Measurements from ENCODE around the gene ORM1.
"Not testable (repeated sequence)": the region's sequence is repeated elsewhere in the genome, so short reads cannot be mapped to it uniquely, and the experiment has no call there.

Gene ORM1

DNA sequence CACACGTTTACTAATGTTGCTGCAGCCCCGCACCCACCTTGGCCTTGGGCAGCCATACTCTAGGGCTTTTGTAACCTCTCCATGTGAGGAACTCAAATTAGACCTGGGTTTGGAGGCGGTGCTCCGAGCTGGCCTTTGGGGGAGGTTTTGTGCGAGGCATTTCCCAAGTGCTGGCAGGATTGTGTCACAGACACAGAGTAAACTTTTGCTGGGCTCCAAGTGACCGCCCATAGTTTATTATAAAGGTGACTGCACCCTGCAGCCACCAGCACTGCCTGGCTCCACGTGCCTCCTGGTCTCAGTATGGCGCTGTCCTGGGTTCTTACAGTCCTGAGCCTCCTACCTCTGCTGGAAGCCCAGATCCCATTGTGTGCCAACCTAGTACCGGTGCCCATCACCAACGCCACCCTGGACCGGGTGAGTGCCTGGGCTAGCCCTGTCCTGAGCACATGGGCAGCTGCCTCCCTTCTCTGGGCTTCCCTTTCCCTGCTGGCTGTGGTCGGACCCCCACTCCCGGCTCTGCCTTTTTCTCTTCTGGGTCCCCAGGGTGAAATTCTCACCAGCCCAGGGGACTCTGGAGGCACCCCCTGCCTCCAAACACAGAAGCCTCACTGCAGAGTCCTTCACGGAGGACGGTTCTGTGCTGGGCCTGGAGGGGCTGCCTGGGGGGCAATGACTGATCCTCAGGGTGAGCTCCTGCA, at the start of gene ORM1:
Gene ORM1, plus strand, starts transcription at position 268 of the 701 bp plus-strand sequence. Its CDS starts 36 bp downstream, at position 304.
- DNase-seq: not testable (repeated sequence)

DNA sequence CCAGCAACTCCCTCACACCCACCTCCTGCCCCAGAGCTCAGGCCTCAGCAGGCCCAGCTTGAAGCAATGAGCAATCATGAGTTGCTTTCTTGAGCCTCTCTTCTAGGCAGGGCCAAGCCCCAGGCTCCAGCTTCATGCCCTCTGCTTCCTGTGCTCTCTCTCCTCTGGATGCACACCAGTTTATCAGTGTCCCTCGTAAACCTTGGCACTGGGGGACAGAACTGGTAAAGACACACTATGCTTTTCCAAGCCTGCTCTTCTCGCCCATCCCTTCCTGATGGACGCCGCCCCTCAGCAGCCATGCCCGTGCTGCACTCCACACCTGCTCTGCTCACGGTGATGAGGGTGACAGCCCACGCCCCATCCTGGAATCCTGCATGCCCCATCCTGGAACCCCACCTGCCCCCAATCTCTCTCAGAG, 49.4 kb upstream of the ORM1 start:
- no peak for DNase-seq

DNA sequence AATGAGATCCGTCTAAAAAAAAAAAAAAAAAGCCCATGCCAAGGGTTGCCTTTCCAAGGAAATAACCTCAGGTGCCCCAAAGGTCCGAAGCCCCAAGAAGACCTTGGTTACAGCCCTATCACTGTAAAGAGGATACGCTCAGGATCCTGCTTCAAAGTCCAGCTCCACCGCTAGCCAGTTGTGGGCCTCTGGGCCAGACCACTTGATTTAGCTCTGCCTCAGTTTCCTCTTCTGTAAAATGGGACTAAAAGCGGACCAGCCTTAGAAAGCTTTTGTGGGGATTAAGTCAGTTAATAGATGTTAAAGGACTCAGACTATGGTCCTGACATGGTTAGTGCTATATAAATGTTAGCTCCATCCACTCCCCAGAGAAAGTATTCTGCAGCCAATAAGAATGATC, 48.7 kb upstream of the ORM1 start:
- DNase-seq: no peak

DNA sequence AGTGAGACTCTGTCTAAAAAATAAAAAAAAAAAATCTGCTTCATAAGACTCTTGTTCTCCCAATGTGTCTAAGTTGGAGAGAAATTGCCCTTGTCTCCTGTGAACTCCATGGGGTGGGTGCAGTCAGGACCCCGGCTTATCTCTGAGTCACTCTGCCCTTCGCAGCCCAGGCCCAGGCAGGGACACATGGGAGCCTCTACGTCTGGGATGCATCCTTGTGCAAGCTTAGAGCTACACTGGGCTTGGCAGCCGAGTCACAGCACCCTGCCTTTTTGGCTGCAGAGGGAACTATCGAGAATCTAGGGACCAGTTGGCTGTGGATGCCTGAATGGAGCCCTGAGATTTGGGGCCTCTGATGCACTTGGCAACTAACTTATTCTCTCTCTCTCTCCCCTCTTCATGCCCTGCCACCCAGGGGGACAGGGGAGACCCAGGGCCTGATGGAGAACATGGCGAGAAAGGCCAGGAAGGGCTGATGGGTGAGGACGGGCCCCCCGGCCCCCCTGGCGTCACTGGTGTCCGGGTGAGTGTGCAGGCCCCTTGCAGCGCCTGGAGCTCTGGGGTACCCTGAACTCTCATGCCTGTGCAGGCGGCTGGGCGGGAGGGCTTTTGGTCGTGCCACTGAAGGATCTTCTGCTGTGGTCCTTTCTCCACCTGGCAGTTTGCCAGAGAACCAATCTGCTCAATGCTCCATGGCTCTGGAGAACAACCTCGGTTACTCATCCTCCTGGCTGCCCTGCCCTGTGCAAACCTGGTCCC, 47.5 kb upstream of the ORM1 start:
- no peak for DNase-seq

DNA sequence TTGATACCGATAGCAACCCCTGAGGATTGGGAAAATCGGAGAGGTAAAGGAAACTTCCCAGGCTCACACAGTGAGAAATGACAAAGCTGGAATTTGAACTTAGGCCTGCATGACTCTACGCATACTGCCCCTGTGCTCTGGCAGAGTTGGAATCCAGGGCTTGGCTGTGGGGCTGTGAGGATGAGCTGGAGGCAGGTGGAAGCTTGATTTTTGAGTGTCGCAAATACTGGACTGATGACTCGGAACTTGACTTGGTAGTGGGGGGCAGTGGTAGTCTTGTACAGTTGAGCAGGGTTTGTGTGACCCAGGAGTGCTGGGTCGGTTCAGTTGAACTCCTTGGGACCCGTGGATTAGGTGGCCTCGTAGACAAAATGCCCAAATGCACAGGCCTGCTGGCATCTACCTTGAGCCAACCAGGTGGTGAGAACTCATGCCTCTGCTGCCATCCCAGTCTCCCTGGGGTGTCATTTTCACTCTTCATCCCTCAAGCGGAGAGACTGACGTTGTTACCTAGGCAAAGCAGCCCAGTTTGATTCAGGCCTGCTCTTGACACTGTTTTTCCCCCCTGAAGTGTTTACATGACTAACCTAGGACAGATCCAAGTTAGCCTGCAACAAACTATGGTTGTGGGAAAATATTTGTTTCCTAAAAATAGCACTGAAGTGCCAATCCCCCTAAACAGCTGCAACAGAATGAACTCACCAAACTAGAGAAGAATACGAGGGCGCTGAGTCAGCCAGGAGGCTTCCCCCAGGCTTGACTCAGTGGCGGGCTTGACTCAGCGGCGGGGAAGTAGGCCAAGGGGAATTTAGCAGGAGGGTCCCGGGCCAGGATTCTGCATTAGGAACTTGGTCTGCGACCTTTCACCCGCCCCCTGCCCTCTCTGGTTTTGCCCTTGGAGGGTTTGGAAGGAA, 45.7 kb upstream of the ORM1 start:
- DNase-seq: no peak

DNA sequence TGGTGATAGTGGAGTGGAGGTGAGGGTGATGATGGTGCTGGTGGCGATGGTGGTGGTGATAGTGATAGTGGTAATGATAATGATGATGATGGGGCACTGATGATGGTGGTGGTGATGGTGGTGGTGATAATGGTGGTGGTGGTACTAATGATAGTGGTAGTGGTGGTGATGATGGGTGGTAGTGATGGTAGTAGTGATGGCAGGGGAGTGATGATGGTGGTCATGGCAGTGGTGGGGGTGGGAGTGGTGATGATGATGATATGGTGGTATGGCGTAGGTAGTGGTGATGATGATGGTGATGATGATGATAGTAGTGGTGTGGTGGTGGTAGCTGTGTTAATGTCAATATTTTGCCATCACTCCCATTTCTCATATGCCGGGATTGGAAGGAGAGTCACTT, 44.5 kb upstream of the ORM1 start:
- no peak for DNase-seq

DNA sequence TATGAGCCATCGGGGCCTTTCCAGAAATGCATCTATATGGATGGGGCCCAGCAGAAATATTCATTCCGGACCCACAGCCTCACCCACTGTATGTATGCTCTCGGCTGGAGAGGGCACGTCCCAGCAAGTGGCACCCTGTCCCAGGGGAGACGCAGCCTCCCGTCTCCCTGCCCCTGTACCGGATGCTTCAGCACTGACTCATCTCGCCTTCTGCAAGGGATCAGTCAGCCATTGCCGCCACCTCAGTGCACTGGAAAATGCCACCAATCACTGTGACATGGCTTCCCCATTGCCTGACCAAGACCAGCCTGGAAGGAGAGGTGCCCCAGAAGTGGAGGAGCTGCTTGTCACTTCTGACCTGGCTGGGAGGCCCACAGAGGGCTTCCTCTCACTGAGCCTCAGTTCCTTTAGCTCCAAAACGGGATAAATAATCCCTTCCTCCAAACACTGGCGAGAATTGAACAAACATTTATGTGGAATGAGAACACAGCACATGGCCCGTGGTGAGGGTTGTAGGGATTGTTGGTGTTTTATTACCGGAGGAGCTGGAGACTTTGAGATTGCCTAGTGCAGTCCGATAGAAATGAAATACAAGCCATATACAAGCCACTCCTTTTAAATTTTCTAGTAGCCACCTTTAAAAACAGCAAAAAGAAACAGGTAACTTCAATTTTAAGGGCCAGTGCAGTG, 43.9 kb upstream of the ORM1 start:
- no peak for DNase-seq

DNA sequence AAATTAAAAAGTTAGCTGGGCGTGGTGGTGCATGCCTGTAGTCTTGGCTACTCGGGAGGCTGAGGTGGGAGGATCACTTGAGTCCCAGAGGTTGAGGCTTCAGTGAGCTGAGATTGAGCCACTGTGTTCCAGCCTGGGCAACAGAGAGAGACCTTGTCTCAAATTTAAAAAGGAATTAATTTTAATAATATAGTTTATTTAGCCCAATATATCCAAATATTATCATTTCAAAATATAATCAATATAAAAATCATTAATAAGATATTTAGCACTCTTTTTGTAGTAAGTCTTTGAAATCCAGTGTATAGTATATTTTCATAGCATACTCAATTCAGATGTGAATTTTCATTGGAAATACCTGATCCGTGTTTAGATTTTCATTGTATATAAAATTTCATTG, 43.2 kb upstream of the ORM1 start:
- no peak for DNase-seq

DNA sequence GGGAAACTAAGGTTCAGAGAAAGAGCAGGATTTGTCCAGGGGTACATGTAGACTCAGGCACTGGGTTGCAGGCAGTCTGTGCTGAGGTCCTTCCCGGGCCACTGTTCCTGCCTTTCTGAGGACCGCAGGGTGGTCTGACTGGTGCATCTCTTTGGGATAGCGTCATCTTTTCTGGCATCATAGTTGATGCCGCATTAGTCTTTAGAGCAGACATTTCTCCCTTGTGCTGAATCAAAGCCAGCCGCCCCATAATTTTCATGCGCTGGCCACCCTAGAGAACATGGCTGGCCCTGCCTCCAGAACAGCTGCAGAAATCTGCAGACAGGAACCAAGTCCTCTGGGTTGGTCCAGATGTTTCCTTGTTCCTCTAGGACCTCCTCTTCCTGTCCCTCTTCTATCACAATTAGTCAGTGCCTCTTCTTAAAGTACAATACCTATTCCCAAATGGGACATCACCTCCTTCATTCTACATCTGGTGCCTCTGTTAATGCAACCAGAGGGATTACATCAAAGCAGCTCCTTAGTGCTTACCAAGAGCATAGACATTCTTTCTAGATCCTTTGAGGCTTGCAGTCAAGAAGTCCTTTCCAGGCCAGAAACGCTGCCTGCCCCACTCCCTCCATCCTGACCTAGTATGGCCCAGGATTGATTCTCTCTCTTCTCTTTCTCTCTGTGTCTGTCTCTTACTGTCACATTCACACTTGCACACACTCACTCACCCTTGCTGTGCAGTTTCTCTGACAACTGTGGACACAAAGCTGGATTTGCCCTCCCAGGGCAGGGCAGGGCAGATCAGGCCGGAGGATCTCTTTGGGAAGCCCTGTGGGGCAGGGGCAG, 42.0 kb upstream of the ORM1 start:
- DNase-seq: no peak

DNA sequence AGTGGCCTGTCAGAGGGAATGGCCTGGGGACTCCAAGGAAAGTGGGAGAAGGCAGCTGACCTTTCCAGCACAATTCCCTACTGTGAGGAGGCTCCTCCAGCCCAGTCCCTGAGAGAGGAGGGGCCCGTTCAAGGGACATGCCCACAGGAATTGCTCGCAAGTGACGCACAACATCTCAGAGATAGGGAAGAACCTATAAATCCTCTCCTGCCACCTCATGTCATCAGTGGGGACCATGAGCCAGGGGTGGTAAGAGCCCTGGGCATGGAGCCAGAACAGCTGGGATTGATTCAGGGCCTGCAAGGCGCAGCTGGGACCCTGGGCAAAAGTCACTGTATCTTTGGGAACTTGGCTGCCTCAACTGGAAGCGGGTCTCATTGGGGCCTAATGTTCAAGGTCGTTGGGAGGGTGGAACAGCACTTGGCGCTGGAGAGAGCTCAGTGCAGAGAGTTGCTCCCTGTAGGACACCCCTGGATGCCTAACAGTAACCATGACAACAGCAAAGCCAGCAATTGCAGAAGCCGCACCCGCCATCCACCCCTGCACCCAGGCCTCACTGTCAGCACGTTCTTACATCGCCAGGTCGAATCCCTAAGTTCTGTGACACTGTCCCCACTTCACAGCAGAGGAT, 41.3 kb upstream of the ORM1 start:
- DNase-seq: no peak

DNA sequence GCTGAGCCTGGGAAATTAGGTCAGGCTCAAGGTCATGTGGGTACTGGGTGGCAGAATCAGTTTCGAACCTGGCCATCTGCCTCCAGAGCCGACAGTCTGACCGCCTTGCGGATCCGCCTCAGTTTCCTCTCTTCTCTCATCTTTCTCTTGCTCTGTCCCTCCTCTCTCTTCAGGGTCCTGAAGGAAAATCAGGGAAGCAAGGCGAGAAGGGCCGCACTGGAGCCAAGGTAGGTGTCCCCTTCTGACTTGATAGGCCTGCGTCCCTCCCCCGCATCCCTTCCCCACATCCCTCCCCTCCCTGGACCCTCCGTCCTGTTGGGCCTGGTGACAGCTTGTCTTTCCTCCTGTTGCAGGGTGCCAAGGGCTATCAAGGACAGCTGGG, 40.8 kb upstream of the ORM1 start:
- no peak for DNase-seq

DNA sequence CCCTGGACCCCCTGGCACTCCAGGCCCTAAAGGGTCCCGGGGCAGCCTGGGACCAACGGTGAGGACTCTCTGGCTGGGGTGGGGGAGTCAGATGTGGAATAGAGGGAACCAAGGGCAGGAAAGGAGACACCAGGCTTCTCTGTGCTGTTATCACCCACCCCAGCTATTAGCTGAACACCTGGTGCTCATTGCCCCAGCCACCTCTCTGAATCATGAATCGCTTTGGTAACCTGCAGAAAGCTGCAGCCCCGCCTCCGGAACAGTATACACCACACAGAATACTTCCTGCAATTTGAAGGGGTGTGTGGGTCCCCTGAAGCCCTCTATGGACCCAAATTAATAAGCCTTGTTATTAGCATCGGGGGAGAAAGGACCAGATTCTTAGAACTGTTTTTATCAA, 40.4 kb upstream of the ORM1 start:
- DNase-seq: no peak

DNA sequence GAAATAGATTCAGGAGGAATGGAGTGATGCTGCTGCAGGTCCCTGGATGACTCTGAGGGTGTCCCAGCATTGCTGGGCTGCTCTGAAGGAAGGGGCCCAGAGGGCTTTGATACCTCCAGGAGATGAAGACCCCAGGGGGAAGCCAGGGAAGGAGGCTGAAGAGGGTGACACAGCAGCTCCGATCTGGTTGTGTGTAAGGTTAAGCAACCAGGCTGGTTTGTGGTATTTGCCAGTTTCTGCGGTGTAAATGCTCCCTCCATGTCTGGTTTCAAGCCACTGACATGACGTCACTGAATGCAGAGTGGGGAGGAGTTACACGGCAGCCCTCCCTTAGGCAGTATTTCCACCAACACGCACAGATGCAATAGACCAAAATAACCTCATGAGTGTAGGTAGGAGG, 40.0 kb upstream of the ORM1 start:
- DNase-seq: no peak

DNA sequence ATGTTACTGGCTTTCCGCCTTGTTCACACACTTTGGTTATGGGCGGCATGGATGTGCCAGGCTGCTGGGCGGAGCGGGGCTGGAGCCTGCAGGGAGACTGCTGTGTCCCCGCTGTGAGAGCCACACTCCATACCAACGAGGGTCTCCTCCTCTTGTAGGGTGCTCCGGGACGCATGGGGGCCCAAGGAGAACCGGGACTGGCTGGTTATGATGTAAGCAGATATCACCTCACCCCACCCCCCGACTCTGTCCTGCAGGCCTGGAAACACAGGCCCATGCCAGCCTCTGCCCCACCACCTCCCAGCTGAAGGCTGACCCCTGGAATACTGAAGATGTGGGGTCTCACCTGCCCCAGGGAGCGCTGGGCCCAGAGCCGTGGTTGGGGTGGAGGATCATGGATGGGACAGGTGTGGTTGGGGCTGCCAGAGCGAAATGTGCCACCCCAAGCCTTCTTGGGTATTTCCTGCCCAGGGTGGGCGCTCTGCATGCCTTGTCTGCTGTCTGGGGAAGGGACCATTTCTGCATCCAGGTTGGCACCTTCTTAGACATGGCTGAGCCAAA, 39.3 kb upstream of the ORM1 start:
- no peak for DNase-seq

DNA sequence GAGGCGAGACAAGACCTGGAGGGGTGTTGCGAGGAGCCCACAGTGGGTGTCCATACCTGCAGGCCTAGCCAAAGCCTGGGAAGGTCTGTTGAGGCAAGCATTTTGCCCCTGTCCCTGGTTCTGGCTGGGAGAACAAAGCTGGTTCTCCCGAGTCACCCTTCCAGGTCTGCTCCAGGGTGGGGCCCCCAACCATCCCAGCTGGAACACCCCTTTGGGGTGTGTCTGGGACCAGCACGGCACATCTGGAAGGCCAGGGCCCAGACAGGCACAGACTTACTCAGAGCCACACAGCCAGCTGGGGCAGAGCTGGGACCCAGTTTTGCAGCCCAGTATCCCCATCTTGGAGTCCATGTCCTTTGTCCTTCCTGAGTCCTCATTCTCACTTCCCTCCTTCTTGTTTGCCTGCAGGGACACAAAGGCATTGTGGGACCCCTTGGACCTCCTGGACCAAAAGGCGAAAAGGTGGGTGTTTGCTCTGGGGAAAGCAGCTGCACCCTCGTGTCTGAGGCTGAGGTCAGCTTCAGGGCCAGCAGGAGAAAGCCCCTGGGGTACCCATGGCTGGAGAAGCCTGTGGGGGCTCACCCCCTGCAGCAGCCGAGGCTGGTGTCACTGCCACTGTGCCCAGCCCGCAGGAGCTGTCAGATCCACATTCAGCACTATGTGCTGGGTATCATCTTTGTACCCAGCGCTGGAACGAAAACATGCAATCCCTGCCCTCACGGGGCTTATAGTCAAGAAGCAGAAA, 38.4 kb upstream of the ORM1 start:
- DNase-seq: no peak

DNA sequence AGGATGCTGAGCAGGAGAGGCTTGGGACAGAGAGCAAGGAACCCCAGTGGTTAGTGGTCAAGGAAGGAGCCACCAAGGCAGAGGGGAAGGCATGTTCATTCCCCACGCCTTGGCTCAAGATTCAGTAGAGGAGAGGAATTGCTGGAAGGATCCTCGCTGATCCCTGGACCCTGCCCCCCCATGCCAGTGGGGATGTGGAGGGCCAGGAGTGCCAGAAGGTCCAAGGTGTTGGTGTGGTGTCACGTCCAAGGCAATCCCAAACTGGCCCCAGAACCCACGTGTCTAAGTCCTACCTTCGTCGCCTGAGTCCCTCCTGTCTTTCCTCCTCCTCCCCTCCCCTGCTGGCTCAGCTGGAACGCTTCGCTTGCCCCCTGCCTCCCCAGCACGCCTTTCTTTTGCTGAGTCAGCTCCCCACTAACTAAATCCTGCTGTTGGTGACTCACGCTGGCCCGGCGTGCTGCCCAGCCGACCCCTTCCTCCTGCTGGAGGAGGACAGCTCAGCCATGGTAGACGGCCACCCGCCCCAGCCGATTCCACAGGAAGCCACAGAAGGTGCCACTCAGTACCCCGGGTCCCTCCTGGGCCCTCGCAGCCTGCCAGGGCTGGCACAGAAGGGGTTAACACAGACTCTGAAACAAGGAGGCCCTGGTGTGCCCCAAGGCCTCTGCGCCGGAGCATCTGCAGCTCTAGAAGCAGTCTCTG, 37.6 kb upstream of the ORM1 start:
- no peak for DNase-seq

DNA sequence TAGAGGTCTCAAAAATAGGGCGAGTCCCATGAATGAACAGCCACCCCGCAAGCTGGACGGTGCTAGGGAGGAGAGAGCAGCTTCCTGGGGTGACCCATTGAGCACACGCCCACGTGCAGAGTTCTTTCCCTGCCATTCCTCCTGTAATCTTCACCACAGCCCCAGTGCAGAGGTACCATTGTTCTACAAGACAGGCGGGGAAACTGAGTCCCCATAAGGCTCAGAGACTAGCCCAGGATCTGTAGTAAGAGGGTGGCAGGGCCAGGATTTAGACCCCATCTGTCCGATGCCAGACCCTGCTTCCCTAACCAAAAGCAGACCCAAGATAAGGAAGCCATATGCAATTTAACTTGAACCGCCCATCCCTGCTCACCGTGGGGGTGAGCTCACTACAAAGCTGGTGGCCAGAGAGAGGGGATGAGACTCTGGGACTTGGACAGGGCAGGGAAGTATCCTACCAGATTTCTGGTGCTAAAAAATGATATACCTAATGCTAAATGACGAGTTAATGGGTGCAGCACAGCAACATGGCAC, 36.7 kb upstream of the ORM1 start:
- DNase-seq: no peak

DNA sequence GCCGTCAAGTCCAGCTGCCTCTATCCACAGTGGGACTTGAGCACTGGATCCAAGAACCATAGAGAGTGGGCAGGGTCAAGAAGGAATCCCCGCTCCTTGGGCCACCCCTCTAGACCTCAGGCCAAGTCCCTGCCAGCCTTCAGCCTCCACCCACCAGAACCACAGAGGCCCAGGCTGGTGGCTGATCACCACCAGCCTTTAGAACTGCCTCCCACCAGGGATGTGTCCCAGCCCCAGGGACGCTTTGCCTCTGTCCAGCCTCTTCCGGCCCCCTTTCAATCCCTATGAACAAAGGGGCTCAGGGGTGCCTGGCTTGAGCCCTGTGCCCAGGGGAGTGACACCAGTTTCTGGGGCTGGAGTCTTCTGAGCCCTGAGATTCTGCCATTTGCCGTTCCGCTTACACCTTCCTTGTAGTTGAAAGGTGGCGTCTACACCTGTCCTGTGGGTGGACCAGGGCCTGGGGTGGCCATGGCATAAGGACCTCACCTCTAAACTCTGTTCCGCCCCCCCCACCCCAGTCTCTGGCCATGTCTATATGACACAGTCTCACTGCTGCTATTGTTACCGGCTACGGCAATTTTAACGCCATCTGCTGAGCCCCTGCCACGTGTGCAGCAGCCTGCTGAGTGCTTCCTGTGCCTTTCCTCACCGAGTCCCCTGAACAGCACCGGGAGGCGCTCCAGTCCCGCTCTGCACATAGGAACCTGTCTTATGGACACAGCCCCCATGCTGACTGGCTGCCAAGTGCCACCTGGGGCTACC, 35.7 kb upstream of the ORM1 start:
- peak; percentile 47 for DNase-seq

DNA sequence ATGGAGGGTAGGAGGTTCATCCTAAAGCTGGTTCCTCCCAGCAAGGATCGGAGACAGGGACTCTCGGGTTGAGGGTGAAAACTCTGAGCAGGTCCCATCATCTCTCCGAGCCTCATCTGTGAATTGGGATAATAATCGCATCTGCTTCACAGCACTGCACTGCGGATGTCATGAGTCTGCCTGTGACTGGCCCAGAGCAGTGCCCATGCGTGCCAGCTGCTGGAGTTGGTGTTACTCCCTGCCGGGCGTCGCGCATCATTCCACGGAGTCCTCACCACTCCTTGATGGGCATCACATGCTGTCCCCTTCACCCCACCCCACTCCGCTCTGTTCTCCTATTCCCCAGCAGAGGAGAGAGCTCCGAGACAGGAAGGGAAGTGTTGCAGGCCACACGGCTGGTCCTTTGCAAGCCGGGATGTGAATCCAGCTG, 35.1 kb upstream of the ORM1 start:
- DNase-seq: no peak

All from NCI-H146 (cell line).